H1 (cell line): ENCODE measurements around the gene IRF5.

Experiments used
- GTF2F1 ChIP-seq: IDR thresholded peaks from 2 replicates; pipeline ENCODE4 v1.6.1; 2012; ENCODE audit warnings: low read depth, low read length, improper control_type of control experiment, borderline replicate concordance
- JUN ChIP-seq: IDR thresholded peaks from 2 replicates; pipeline ENCODE4 v1.6.1; 2011; ENCODE audit warnings: low read depth, mild to moderate bottlenecking, improper control_type of control experiment, low read length
- NRF1 ChIP-seq: IDR thresholded peaks from 2 replicates; pipeline ENCODE4 v1.6.1; 2011; ENCODE audit warnings: mild to moderate bottlenecking, low read depth, low read length, improper control_type of control experiment
- POLR2A ChIP-seq, 2 experiments: IDR thresholded peaks; 1 replicate in 1 of 2; 2 replicates in 1 of 2; pipeline ENCODE4 v1.6.1; 2011; ENCODE audit warnings: low read depth in 2 of 2, low read length in 2 of 2, mild to moderate bottlenecking in 2 of 2; ENCODE audit errors: control extremely low read depth in 1 of 2
- RFX5 ChIP-seq: IDR thresholded peaks from 2 replicates; pipeline ENCODE4 v1.6.1; 2011; ENCODE audit warnings: low read depth, low read length, improper control_type of control experiment, borderline replicate concordance
- YY1 ChIP-seq: IDR thresholded peaks from 2 replicates; pipeline ENCODE4 v1.6.1; 2011; ENCODE audit warnings: low read depth, mild to moderate bottlenecking, low read length
- ZNF274 ChIP-seq: IDR thresholded peaks from 2 replicates; pipeline ENCODE4 v1.7.0; 2012; ENCODE audit warnings: low read length, borderline replicate concordance; ENCODE audit errors: extremely low read depth
- TF ChIP-seq, protein P1 (sequence below), 3 experiments: IDR thresholded peaks; 1 replicate in 2 of 3; 2 replicates in 1 of 3; pipeline versions ENCODE4 v1.5.1 to v1.6.1; 2011; ENCODE audit warnings: low read length in 3 of 3, mild to moderate bottlenecking in 3 of 3, inconsistent platforms in 2 of 3, low read depth in 1 of 3, moderate library complexity in 1 of 3; ENCODE audit not compliant: insufficient read depth in 1 of 3; ENCODE audit errors: control extremely low read depth in 1 of 3

DNA sequence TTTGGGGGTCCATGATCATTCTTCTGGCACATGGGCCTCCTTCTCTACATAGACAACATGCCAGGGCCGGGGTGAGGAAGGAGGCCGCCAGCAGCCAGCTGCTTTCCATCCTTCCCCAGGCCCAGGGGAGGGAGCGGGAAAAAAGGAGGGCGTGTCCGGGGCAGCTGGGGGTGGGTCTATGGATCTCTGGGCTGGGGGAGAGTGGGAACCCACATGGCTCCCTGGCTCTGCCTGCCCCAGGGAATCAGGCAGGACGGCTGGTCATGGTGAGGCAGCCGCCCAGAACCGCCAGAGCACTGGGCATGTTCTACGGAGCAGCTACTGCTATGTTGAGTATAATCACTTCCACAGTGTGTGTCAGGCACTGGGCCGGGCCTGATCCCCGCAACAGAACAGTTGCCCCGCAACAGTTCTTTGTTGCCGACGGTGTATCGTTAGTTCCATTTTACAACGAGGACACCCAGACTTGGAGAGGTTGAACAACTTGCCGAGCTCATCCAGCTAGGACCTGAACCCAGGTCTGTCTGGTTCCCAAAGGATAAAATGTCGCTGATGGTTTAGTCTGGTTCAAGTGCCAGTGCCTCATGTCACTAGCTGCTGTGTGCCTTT lies 6.4 kb upstream of the IRF5 start:
- TF ChIP-seq ZNF274 (no peak), RFX5 (no peak), GTF2F1 (no peak), JUN (no peak), YY1 (no peak), POLR2A (IDR thresholded peaks at IDR 0.05; ENCODE audit: control extremely low read depth in 1 of 2, low read depth in 2 of 2, low read length in 2 of 2) (no peak), NRF1 (no peak)
- TF ChIP-seq, protein P1, sequence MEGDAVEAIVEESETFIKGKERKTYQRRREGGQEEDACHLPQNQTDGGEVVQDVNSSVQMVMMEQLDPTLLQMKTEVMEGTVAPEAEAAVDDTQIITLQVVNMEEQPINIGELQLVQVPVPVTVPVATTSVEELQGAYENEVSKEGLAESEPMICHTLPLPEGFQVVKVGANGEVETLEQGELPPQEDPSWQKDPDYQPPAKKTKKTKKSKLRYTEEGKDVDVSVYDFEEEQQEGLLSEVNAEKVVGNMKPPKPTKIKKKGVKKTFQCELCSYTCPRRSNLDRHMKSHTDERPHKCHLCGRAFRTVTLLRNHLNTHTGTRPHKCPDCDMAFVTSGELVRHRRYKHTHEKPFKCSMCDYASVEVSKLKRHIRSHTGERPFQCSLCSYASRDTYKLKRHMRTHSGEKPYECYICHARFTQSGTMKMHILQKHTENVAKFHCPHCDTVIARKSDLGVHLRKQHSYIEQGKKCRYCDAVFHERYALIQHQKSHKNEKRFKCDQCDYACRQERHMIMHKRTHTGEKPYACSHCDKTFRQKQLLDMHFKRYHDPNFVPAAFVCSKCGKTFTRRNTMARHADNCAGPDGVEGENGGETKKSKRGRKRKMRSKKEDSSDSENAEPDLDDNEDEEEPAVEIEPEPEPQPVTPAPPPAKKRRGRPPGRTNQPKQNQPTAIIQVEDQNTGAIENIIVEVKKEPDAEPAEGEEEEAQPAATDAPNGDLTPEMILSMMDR (IDR thresholded peaks at IDR 0.05; ENCODE audit: control extremely low read depth in 1 of 3, insufficient read depth in 1 of 3, low read depth in 1 of 3, low read length in 3 of 3): no peak
